Measurements from ENCODE around the gene CEP68.
A peak's percentile ranks its signal among the peaks of the same experiment; 100 is the strongest.

Gene CEP68

GRCh38 chr2:65059071-65059470, 2.9 kb downstream of the CEP68 start:
- no peak for DNase-seq

GRCh38 chr2:65061146-65061909, 5.1 kb downstream of the CEP68 start:
- no peak for DNase-seq

- DNase-seq: no peak
Measured at GRCh38 chr2:65061910-65062339, 5.7 kb downstream of the CEP68 start.

DNA sequence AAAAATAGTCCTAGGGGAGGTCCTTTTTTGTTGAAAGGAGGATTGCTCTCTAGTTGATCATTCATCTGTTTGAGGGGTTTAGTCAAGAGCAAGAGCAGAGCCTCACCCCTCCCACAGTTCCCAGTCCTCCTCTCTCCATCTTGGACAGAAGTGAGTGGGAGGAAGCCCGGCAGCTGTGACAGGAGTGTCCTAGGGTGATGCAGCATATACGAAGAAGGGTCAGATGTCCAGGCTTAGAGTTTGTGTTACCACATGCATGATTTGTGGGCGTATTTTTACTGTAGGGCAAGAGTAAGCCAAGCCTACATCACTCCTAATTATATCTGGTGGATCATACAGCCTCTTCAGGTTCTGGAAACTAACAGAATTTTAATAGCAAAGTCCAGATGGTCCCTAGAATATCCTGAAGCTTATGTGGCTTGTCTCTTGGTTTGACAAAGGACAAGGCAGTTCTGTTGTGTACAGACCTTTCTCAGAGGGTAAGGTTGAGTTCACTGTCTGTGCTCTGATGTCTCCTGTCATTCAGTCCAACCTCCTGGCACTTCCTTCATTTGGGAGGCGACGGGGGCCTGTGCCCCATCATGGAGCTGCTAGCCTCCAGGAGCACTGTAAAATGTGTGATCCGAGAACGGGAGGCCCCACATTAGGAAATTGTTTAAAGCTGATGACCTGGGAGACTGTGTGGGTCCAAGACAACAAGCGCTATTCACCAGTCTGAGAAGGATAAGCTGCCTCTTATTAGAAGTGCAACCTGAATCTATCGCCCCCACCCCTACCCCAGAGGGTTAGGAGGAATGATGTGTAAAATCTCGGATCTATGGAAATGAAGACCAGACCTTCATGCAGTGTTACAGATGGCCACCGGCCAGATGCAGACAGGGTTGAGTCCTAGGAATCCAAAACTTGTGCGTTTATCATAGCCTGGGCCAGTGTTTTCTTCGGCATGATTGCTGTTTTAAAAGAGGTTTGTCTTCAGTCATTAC, 6.9 kb downstream of the CEP68 start:
- no peak for DNase-seq

DNA sequence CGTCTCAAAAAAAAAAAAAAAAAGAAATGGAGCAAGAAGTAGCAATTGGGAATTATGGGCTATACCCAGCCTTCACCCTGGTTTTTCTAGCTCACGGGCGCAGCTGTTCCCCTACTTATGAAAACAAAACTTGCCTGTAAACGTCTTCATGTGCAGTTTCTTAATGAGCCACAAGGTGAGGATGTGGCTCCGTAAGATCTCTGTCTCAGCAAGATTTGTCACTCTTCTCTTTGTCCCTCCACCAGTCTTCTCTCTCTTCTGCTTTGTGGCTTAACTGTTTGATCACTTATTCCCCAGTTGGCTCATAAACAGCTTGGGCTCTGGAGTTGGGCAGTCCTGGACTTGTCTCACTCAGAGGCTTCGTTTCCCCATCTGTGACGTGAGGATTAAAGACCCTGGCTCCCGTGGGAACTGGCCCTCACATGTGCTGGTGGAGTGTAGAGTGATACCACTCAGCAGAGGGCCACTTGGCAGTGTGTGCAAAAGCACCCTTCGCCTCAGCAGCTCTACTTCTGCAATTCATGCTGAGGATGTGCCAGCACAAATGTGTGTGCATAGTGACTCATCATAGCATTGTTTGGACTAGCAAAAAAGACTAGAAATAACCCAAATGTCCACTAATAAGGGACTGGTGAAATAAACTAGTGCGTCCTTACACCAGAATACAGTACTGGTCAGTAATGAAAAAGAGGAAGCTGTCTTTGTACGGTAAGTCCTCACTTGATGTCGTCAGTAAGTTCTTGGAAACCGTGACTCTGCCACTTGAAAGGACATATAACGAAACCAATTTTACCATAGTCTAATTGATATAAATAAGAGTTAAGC, 8.7 kb downstream of the CEP68 start:
- no peak for DNase-seq

GRCh38 chr2:65067806-65068553, 11.8 kb downstream of the CEP68 start:
- no peak for DNase-seq

GRCh38 chr2:65069439-65069824, 13.2 kb downstream of the CEP68 start:
- no peak for DNase-seq

DNA sequence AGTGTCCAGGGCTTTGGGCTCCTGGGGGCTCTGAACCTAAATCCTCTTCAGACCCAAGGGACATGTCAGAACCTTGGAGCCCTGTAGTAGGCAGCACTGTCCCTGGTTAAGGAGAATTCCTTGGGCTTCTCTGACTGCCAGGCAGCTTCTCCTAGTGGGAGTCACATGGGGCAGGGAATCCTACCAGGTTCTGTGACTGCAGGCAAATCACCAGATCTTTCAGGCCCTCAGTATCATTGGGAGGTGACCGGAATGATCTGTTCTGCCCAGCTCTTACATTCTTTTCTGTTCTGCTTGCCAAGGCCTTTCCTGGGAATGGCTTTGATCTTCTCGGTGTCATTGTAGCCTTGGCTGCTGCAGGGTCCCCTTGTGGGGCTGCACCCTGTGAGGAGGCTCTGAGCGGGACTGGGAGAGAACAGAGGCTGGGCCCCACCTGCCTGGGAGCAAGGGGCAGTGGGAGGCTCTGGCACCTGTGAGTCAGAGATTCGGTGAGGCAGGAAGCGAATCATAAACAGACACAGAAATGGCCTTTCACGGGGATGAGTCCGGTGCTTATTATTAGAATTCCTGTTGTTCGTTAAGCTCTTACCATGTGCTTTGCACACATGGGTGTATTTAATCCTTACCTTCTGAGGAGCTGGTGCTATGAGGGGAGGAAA, 14.1 kb downstream of the CEP68 start:
- DNase-seq: peak; percentile 32

- no peak for DNase-seq
Measured at GRCh38 chr2:65070856-65071255, 14.6 kb downstream of the CEP68 start.

DNA sequence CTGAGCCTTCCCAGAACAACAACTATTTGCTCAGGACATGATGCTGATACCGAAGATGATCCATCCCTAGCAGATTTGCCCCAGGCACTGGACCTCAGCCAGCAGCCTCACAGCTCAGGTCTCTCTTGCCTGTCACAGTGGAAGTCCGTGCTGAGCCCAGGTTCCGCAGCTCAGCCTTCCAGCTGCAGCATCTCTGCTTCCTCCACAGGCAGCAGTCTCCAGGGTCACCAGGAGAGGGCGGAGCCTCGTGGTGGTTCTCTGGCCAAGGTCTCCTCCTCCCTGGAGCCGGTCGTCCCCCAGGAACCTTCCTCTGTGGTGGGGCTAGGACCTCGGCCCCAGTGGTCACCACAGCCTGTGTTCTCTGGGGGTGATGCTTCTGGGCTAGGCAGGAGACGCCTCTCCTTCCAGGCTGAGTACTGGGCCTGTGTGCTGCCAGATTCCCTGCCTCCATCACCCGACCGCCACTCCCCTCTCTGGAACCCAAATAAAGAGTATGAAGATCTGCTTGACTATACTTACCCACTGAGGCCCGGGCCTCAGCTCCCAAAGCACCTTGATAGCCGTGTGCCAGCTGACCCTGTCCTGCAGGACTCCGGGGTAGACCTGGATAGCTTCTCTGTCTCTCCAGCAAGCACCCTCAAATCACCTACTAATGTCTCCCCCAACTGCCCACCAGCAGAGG, 15.4 kb downstream of the CEP68 start:
- DNase-seq: no peak

DNA sequence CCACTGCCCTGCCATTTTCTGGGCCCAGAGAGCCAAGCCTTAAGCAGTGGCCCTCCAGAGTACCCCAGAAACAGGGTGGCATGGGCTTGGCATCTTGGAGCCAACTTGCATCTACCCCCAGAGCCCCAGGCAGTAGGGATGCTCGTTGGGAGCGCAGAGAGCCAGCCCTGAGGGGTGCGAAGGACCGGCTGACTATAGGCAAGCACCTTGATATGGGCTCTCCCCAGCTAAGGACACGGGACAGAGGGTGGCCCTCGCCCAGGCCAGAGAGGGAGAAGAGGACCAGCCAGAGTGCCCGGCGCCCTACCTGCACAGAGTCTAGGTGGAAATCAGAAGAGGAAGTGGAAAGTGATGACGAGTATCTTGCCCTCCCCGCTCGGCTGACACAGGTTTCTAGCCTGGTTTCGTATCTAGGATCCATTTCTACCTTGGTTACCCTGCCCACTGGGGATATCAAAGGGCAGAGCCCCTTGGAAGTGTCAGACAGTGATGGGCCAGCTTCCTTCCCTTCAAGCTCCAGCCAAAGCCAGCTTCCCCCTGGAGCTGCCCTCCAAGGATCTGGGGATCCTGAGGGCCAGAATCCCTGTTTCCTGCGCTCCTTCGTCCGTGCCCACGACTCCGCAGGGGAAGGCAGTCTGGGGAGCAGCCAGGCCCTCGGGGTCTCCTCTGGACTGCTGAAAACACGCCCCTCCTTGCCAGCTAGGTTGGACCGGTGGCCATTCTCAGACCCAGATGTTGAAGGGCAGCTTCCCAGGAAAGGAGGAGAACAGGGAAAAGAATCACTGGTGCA, 16.2 kb downstream of the CEP68 start:
- DNase-seq: no peak

DNA sequence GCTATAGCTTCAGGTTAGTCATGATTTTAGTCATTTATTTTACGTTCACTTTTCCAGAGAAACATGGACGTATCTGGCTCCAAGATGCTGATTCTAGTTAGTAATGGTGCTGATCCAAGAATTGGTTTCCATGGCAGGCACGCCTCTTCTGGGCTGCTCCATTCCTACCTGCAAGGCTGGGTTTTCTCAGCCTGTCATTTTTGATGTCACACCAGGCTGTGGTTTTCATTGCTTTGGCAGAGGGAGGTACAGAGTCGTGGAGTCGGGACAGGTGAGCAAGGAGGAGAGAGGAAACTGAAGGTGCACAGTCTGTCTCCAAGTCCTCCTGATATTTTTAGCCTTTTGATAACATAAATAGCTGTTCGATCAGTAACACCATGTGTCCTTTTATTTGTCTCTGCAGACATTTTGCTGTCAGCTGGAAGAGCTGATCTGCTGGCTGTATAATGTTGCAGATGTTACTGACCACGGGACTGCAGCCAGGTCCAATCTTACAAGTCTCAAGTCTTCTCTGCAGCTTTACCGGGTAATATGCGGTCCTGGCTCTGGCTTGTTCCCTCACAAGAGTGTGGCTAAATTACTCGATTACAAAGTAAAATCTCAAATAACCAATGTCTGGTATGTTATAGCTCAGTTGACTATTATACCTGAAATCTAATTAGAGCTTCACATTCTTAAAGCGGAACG, 17.8 kb downstream of the CEP68 start:
- no peak for DNase-seq

DNA sequence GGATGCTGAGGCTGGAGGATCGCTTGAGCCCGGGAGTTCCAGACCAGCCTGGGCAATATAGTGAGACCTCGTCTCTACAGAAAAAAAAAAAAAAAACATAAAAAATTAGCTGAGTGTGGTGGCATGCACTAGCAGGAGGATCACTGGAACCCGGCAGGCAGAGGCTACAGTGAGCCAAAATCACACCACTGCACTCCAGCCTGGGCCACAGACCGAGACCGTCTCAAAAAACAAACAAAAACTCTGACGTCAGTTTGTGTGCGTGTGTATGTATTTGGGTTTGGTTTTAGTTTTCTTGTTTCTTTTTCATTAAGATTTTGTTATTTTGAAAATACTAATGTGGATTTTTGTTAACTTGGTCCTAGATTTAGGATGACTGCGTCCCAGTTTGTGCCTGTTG, 19.0 kb downstream of the CEP68 start:
- DNase-seq: no peak

DNA sequence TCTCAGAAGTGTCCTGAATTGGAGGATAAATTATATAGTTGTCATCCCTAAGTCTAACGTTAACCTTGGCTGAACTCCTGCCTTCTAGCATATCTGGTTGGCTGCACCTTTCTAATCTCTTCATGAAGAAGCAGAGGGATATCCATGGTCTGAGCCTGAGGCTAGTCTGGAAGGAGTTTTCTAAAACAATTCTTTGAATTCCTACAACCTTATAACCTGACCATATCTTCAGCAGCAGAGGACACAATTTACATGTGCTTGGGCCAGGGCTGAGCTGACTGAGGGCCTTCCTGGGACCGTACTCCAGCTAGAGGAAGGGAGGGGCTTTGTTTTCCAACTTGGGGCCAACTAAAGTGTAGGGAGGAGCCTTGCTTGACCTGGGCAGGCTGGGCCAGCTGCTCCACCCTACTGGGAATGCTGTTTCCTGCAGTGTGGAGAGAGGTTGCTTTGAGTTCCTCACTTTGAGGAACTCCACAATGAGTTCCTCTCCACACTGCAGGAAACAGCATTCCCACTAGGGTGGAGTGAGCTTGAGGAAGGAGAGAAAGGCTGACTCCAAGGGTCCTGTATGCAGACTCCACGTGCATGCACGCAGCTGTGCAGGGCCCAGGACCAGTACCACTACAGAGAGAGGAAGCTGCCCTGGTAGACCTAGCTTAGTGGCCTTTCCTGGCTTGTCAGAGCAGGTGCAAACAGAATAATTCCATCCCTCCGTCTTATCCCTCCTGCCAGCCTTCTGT, 19.6 kb downstream of the CEP68 start:
- peak; percentile 50 for DNase-seq

DNA sequence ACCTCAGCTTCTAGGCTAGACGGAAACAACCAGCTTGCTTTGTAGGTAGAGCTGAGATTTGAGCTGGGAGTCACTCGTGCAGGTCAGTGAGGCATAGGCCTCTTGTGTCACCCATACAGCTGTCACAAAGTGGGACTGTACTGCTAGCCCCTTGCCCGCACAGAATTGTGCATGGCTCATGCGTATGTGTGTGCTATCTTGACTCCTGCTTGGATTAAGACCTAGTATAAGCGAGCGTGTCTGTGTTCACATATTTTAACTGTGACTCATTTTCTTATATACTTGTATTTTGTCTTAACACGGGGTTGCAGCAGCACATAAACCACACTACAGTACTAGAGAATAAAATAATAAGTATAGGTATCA, 20.1 kb downstream of the CEP68 start:
- peak; percentile 22 for DNase-seq

GRCh38 chr2:65077898-65078297, 21.7 kb downstream of the CEP68 start:
- no peak for DNase-seq

GRCh38 chr2:65079017-65079416, 22.8 kb downstream of the CEP68 start:
- no peak for DNase-seq

DNA sequence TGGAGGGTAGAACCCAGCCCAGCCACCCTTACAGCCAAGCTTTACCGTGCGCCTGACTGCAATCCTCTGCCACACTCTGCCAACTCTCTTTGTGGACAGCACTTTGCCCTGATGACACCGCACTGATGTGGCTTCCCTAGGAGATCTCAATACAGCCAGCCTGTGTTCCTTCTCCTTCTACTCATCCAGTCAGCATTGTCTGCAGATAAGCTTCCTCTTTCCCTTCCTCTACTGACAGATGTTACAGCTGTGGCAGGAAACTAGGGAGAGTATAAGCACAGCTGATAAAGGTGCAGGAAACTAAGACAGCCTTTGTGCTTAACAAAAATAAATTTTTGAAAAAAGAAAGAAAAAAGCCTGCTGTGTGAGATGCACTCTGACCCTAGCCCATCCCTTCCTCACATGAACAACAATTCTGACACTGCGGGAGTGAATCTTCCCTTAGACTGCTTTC, 25.0 kb downstream of the CEP68 start:
- DNase-seq: no peak

DNA sequence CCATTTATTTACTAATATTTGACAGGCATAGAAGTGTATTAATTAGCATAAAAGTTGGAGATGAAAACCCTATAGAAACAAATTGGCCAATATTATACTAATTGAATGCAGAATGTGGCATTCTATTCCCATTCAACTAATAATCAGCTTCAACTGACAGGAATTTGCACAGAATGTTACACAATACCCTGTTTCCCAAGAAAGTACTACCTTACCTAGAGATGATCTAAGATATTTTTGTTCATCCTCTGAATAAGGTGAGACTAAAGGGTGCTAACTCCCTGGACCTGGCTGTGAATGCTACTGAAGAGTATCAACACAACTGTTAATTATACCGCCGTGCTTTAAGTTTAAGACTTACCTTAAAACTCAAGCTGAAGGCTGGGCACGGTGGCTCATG, 28.9 kb downstream of the CEP68 start:
- no peak for DNase-seq
